B cell (primary cell): ENCODE results near the gene TYSND1.

Experiments used
- CTCF ChIP-seq: fragments of 200-600 bp; IDR thresholded peaks from one replicate; pipeline ENCODE4 v1.8.0; 2022; ENCODE audit warnings: antibody characterized with exemption, mild to moderate bottlenecking
- EZH2 ChIP-seq: IDR thresholded peaks from 2 replicates; pipeline ENCODE4 v1.6.1; 2012; ENCODE audit warnings: borderline replicate concordance, low read depth, mild to moderate bottlenecking, moderate library complexity, low read length; ENCODE audit not compliant: insufficient read depth, poor library complexity, severe bottlenecking

- TF ChIP-seq CTCF (no peak), EZH2 (no peak)
These were observed 49.0 kb downstream of the TYSND1 start for GRCh38 chr10:70097459-70097858.
